H1 (cell line): ENCODE results near the gene METRN. TPM values are rescaled to one million over a fixed set of nuclear protein-coding genes. Genes with fewer than 3 reads are reported as not detected.

Experiments
- CTCF ChIA-PET: fragments of 300-600 bp; sonication (Branson Sonifier 250); formaldehyde crosslinking; loops from one replicate; lab custom pipeline; 2021; ENCODE audit not compliant: partially characterized antibody; lab: Charles Lee
- POLR2A ChIA-PET: fragments of 300-600 bp; sonication (Branson Sonifier 250); formaldehyde crosslinking; loops from one replicate; lab custom pipeline; 2021; ENCODE audit warnings: inconsistent platforms; ENCODE audit not compliant: partially characterized antibody; lab: Charles Lee
- DNase-seq, 2 experiments: peaks; one replicate each; pipeline versions ENCODE4 v3.0.0 to v3.0.0-alpha.2; 2010 to 2022; ENCODE audit warnings: low spot score in 2 of 2, low read depth in 1 of 2, mixed read lengths in 1 of 2
- FAIRE-seq: peaks from 2 replicates; lab custom pipeline; 2011; peaks lifted over from hg19 to GRCh38; lab: Jason Lieb, UNC
- H2AFZ ChIP-seq: 2 replicates; pipeline ENCODE4 v1.8.1; 2012; ENCODE audit warnings: low read length, inconsistent platforms
- H2AK5ac ChIP-seq: 2 replicates; pipeline ENCODE4 v1.6.1; 2013; ENCODE audit warnings: low read depth, low read length
- H2BK120ac ChIP-seq: replicated peaks from 2 replicates; pipeline ENCODE3; 2013; ENCODE audit warnings: low read depth, low read length, inconsistent platforms
- H2BK12ac ChIP-seq: 2 replicates; pipeline ENCODE4 v1.6.1; 2013; ENCODE audit warnings: low read depth, low read length
- H2BK15ac ChIP-seq: 2 replicates; pipeline ENCODE4 v1.6.1; 2013; ENCODE audit warnings: low read length
- H2BK20ac ChIP-seq: 2 replicates; pipeline ENCODE4 v1.6.1; 2013; ENCODE audit warnings: low read length
- H2BK5ac ChIP-seq: 2 replicates; pipeline ENCODE4 v1.6.1; 2013; ENCODE audit warnings: low read depth, low read length
- H3K14ac ChIP-seq: 2 replicates; pipeline ENCODE4 v1.6.1; 2013; ENCODE audit warnings: inconsistent platforms; ENCODE audit not compliant: insufficient read length
- H3K18ac ChIP-seq: 2 replicates; pipeline ENCODE4 v1.6.1; 2013; ENCODE audit warnings: low read length; ENCODE audit errors: extremely low read depth
- H3K23ac ChIP-seq: 2 replicates; pipeline ENCODE4 v1.6.1; 2013; ENCODE audit warnings: inconsistent platforms; ENCODE audit not compliant: insufficient read length
- H3K23me2 ChIP-seq: 2 replicates; pipeline ENCODE4 v1.6.1; 2013; ENCODE audit warnings: low read depth, low read length
- H3K27ac ChIP-seq: 2 replicates; pipeline ENCODE4 v1.6.1; 2011; ENCODE audit warnings: low read depth, low read length, inconsistent platforms
- H3K27me3 ChIP-seq, 4 experiments: replicated peaks in 1 of 4; 1 replicate in 1 of 4; 2 replicates in 3 of 4; pipeline versions ENCODE4 v1.6.1 to v1.8.1; 2011 to 2013; ENCODE audit warnings: low read length in 3 of 4, mild to moderate bottlenecking in 3 of 4, inconsistent platforms in 2 of 4, mixed read lengths in 2 of 4, moderate library complexity in 1 of 4; ENCODE audit not compliant: control insufficient read depth in 3 of 4, insufficient read depth in 3 of 4; ENCODE audit errors: extremely low read depth in 1 of 4
- H3K36me3 ChIP-seq, 4 experiments: 2 replicates each; pipeline versions ENCODE4 v1.6.1 to v1.8.1; 2011 to 2013; ENCODE audit warnings: mild to moderate bottlenecking in 4 of 4, low read length in 3 of 4, moderate library complexity in 2 of 4, control low read depth in 1 of 4, inconsistent platforms in 1 of 4; ENCODE audit not compliant: insufficient read depth in 4 of 4, control insufficient read depth in 2 of 4
- H3K4ac ChIP-seq: replicated peaks from 2 replicates; pipeline ENCODE3; 2013; ENCODE audit warnings: low read length, low read depth, mixed read lengths, inconsistent platforms; ENCODE audit not compliant: insufficient read length
- H3K4me1 ChIP-seq, 4 experiments: replicated peaks in 1 of 4; 1 replicate in 1 of 4; 2 replicates in 3 of 4; pipeline versions ENCODE4 v1.6.1 to v1.8.1; 2011 to 2013; ENCODE audit warnings: low read length in 3 of 4, inconsistent platforms in 2 of 4, mixed read lengths in 1 of 4; ENCODE audit not compliant: insufficient read depth in 4 of 4, control insufficient read depth in 3 of 4
- H3K4me2 ChIP-seq, 2 experiments: 2 replicates each; pipeline versions ENCODE4 v1.6.1 to v1.8.1; 2011 to 2013; ENCODE audit warnings: low read depth in 2 of 2, low read length in 2 of 2, control low read depth in 1 of 2, inconsistent platforms in 1 of 2, mild to moderate bottlenecking in 1 of 2; ENCODE audit not compliant: insufficient read depth in 1 of 2
- H3K4me3 ChIP-seq, 4 experiments: fragments of 200-600, 300-600 bp in 1 of 4; sonication (generic), shearing (Covaris generic), sonication (Bioruptor Twin) in 1 of 4; 2 replicates each; pipeline versions ENCODE4 v1.5.1 to v1.8.1; 2011 to 2016; ENCODE audit warnings: low read length in 4 of 4, low read depth in 3 of 4, control low read depth in 2 of 4, inconsistent platforms in 2 of 4, mild to moderate bottlenecking in 2 of 4, mixed read lengths in 1 of 4, moderate library complexity in 1 of 4; ENCODE audit not compliant: insufficient read depth in 2 of 4; ENCODE audit errors: extremely low read depth in 1 of 4
- H3K56ac ChIP-seq: replicated peaks from 2 replicates; pipeline ENCODE3; 2013; ENCODE audit warnings: low read depth, mild to moderate bottlenecking, mixed read lengths, low read length, inconsistent platforms; ENCODE audit not compliant: insufficient read length
- H3K79me1 ChIP-seq: 2 replicates; pipeline ENCODE4 v1.6.1; 2013; ENCODE audit warnings: low read depth, low read length, control low read depth
- H3K79me2 ChIP-seq, 2 experiments: 2 replicates each; pipeline versions ENCODE4 v1.6.1 to v1.8.1; 2012 to 2013; ENCODE audit warnings: low read length in 2 of 2, mild to moderate bottlenecking in 2 of 2, inconsistent platforms in 1 of 2; ENCODE audit not compliant: insufficient read depth in 2 of 2, control insufficient read depth in 1 of 2
- H3K9ac ChIP-seq, 4 experiments: replicated peaks in 1 of 4; 1 replicate in 1 of 4; 2 replicates in 3 of 4; pipeline versions ENCODE4 v1.6.1 to v1.8.1; 2011 to 2013; ENCODE audit warnings: low read depth in 3 of 4, low read length in 3 of 4, control low read depth in 2 of 4, mild to moderate bottlenecking in 2 of 4, moderate library complexity in 2 of 4, inconsistent platforms in 1 of 4; ENCODE audit errors: extremely low read depth in 1 of 4
- H3K9me3 ChIP-seq, 2 experiments: 2 replicates each; pipeline versions ENCODE4 v1.6.1 to v1.8.1; 2012 to 2013; ENCODE audit warnings: mild to moderate bottlenecking in 2 of 2, moderate library complexity in 2 of 2, control low read depth in 1 of 2, inconsistent platforms in 1 of 2, low read depth in 1 of 2, low read length in 1 of 2, mixed read lengths in 1 of 2; ENCODE audit not compliant: insufficient read depth in 2 of 2
- H4K20me1 ChIP-seq, 2 experiments: replicated peaks in 1 of 2; 2 replicates each; pipeline versions ENCODE3 to v1.8.1; 2011 to 2013; ENCODE audit warnings: inconsistent platforms in 2 of 2, low read length in 2 of 2, mild to moderate bottlenecking in 1 of 2; ENCODE audit not compliant: insufficient read depth in 2 of 2, control insufficient read depth in 1 of 2
- H4K5ac ChIP-seq: 2 replicates; pipeline ENCODE4 v1.6.1; 2013; ENCODE audit warnings: low read length, low read depth, mixed read lengths, inconsistent platforms; ENCODE audit not compliant: insufficient read length
- H4K8ac ChIP-seq: 2 replicates; pipeline ENCODE4 v1.8.0; 2013; ENCODE audit warnings: mild to moderate bottlenecking, moderate library complexity, low read length, inconsistent platforms; ENCODE audit not compliant: insufficient read depth; ENCODE audit errors: extremely low read depth
- H4K91ac ChIP-seq: replicated peaks from 2 replicates; pipeline ENCODE3; 2013; ENCODE audit warnings: low read length, mixed read lengths, inconsistent platforms; ENCODE audit not compliant: insufficient read length
- CBX8 ChIP-seq: fragments of 300-800, 300-1000 bp; sonication (generic); IDR thresholded peaks from 2 replicates; pipeline ENCODE4 v1.7.1; 2016; ENCODE audit warnings: low read depth, low read length, borderline replicate concordance
- CREB1 ChIP-seq: IDR thresholded peaks from 2 replicates; pipeline ENCODE4 v1.6.1; 2012; ENCODE audit warnings: inconsistent platforms
- EP300 ChIP-seq, 2 experiments: IDR thresholded peaks; 1 replicate in 1 of 2; 2 replicates in 1 of 2; pipeline ENCODE4 v1.6.1; 2011 to 2012; ENCODE audit warnings: low read depth in 2 of 2, low read length in 2 of 2, mild to moderate bottlenecking in 2 of 2, borderline replicate concordance in 1 of 2, inconsistent platforms in 1 of 2, moderate library complexity in 1 of 2
- FOSL1 ChIP-seq: IDR thresholded peaks from 2 replicates; pipeline ENCODE4 v1.6.1; 2011; ENCODE audit warnings: mild to moderate bottlenecking, low read depth, low read length, moderate library complexity; ENCODE audit not compliant: insufficient read depth
- NANOG ChIP-seq: IDR thresholded peaks from 2 replicates; pipeline ENCODE4 v1.6.1; 2011; ENCODE audit warnings: low read length, low read depth, mild to moderate bottlenecking, inconsistent platforms; ENCODE audit not compliant: insufficient read depth, poor library complexity, severe bottlenecking
- RAD21 ChIP-seq, 2 experiments: IDR thresholded peaks in 1 of 2; conservative IDR thresholded peaks in 1 of 2; 2 replicates each; pipeline ENCODE4 v1.6.1; 2011; ENCODE audit warnings: low read depth in 2 of 2, low read length in 2 of 2, improper control_type of control experiment in 1 of 2, inconsistent platforms in 1 of 2, mild to moderate bottlenecking in 1 of 2, moderate library complexity in 1 of 2
- SRF ChIP-seq: IDR thresholded peaks from 2 replicates; pipeline ENCODE4 v1.6.1; 2011; ENCODE audit warnings: mild to moderate bottlenecking, low read depth, low read length, moderate library complexity
- ZNF274 ChIP-seq: IDR thresholded peaks from 2 replicates; pipeline ENCODE4 v1.7.0; 2012; ENCODE audit warnings: low read length, borderline replicate concordance; ENCODE audit errors: extremely low read depth
- WGBS, 2 experiments: shearing (Covaris generic) in 1 of 2; methylation state at CpG; one replicate each; pipeline versions ENCODE4 v1.1.6 to v1.1.7; 2013 to 2015; ENCODE audit warnings: low lambda C conversion rate in 2 of 2, mixed read lengths in 2 of 2, inconsistent platforms in 1 of 2, low coverage in 1 of 2, missing lambda C conversion rate in 1 of 2; ENCODE audit not compliant: insufficient replicate concordance in 2 of 2, insufficient coverage in 1 of 2, insufficient read length in 1 of 2; ENCODE audit errors: extremely low coverage in 1 of 2, missing lambda C conversion rate in 1 of 2; 5-methylcytosine and 5-hydroxymethylcytosine counted together
- polyA plus RNA-seq, 7 experiments: library from polyadenylated mRNA; depleted of rRNA in 3 of 7; stranded (reverse) in 5 of 7; unstranded in 2 of 7; fragments of >200 nt in 5 of 7; fragments of 200-250 nt in 2 of 7; gene quantifications; 1 replicate in 5 of 7; 2 replicates in 1 of 7; 4 replicates in 1 of 7; pipeline versions ENCODE4 v1.2.1 to v1.2.3, GENCODE V29; 2011 to 2013; ENCODE audit warnings: missing spikeins in 2 of 7, mixed read lengths in 2 of 7
- total RNA-seq: library from RNA; stranded (reverse); fragmentation: NEBNext Ultra II Directional; extraction: Animal tissue kit (Norgen Biotek cat#: 25700); gene quantifications from 2 replicates; pipeline ENCODE4 v1.2.1, GENCODE V29; 2021
- TF ChIP-seq, protein P1 (sequence below): IDR thresholded peaks from 2 replicates; pipeline ENCODE4 v1.6.1; 2011; ENCODE audit warnings: low read depth, mild to moderate bottlenecking, low read length; ENCODE audit not compliant: insufficient read depth

Gene METRN
- total and polyA plus RNA-seq, 2 of the 8 experiments (the other 6 are each of a cell fraction or from before 2014, with no cell fraction given) = 18.7 to 25.8 TPM

- peak within 1 kb of the TSS; percentile 89 for H4K8ac ChIP-seq
- peaks cover 4 to 23% of the 10 kb centered on the region in 2 experiments for H4K20me1 ChIP-seq
- peak within 1 kb of the TSS; percentile 85 for H3K4ac ChIP-seq
- ChIA-PET POLR2A (interaction anchor here (0.7 to 17.4 kb wide), 10 partner anchors 10 to 142 kb away, joined by 3 to 214 read pairs (median 4); partner anchors contain the start of genes JMJD8, RHBDL1, STUB1 and WDR90), CTCF (interaction anchor here (0.6 to 12.0 kb wide), 12 partner anchors 8 to 232 kb away, joined by 3 to 104 read pairs (median 4); partner anchors contain the start of genes JMJD8, WDR24 and WDR90)
- peak within 1 kb of the TSS; percentile 53; the same call in 1 of the 2 replicates for H2BK12ac ChIP-seq
- peak within 1 kb of the TSS; percentile 4; the same call in 1 of the 2 replicates for H2AK5ac ChIP-seq
- H2AFZ ChIP-seq = no peak within 1 kb of the TSS
- no peaks in the 10 kb centered on the region for H3K9me3 ChIP-seq
- no peaks in the 10 kb centered on the region for H3K27me3 ChIP-seq
- H3K23ac ChIP-seq = no peak within 1 kb of the TSS
- H3K9ac ChIP-seq = peak within 1 kb of the TSS; percentile 38 to 75 (median 57)
- H4K5ac ChIP-seq = no peak within 1 kb of the TSS
- no peak for FAIRE-seq
- H3K56ac ChIP-seq = peak within 1 kb of the TSS; percentile 39
- no peak within 1 kb of the TSS for H3K14ac ChIP-seq
- H2BK5ac ChIP-seq = 0 out of 2 replicates have a peak within 1 kb of the TSS, but pooled peaks have one; percentile 32
- H2BK20ac ChIP-seq = no peak within 1 kb of the TSS
- peak; percentile 47 to 94 for DNase-seq
- peaks cover 11 to 37% (median 31%) of the 10 kb centered on the region in 4 experiments; a peak in 7 of 8 replicates for H3K36me3 ChIP-seq
- no peak within 1 kb of the TSS for H2BK120ac ChIP-seq
- H2BK15ac ChIP-seq = peak within 1 kb of the TSS; percentile 46; the same call in 1 of the 2 replicates
- H3K4me3 ChIP-seq = peak within 1 kb of the TSS; percentile 71 to 89 (median 76)
- peaks cover 0 to 8% (median 5%) of the 10 kb centered on the region in 4 experiments; a peak in 5 of 7 replicates for H3K4me1 ChIP-seq
- H3K4me2 ChIP-seq = peak within 1 kb of the TSS; percentile 46 to 83
- no peak within 1 kb of the TSS; the same call in 1 of the 2 replicates for H3K18ac ChIP-seq
- peak within 1 kb of the TSS; percentile 23; the same call in 1 of the 2 replicates for H3K27ac ChIP-seq
- WGBS, 2 experiments = 18% methylated on average over 7 of the region's 78 CpGs; no CpG with 5 or more reads in 1 of the 2 experiments
- H3K79me2 ChIP-seq = peaks cover 0 to 13% of the 10 kb centered on the region in 2 experiments; a peak in 1 of 4 replicates
- H4K91ac ChIP-seq = peak within 1 kb of the TSS; percentile 81
- peaks cover 5% of the 10 kb centered on the region; the same call in 1 of the 2 replicates for H3K23me2 ChIP-seq
- H3K79me1 ChIP-seq = peaks cover 13% of the 10 kb centered on the region
- TF ChIP-seq SRF (no peak; the same call in 1 of the 2 replicates), NANOG (peak; percentile 35), ZNF274 (no peak), RAD21 (IDR thresholded peaks at IDR 0.05 in 1 of 2, conservative IDR thresholded peaks at IDR 0.05 in 1 of 2; ENCODE audit: low read depth in 2 of 2, low read length in 2 of 2) (peak; percentile 34 to 65; a peak in 3 of 4 replicates), EP300 (IDR thresholded peaks at IDR 0.05; ENCODE audit: borderline replicate concordance in 1 of 2, low read depth in 2 of 2, low read length in 2 of 2) (peak in 1 of 2 experiments; percentile 82; a peak in 1 of 3 replicates), FOSL1 (peak; percentile 39; the same call in 1 of the 2 replicates), CBX8 (no peak), CREB1 (peak; percentile 66)
- TF ChIP-seq, protein P1, sequence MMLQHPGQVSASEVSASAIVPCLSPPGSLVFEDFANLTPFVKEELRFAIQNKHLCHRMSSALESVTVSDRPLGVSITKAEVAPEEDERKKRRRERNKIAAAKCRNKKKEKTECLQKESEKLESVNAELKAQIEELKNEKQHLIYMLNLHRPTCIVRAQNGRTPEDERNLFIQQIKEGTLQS = no peak
Observed at GRCh38 chr16:667780-668518, 47.0 kb upstream of the METRN start, which contains the start of gene RHOT2. Gene RHOT2, plus strand, starts transcription at chr16:668132. Its CDS starts 68 bp downstream, at chr16:668200.
